H1 (cell line): ENCODE measurements around the gene LAMP5. TPM values are rescaled to one million over a fixed set of nuclear protein-coding genes. Genes with fewer than 3 reads are reported as not detected.

Experiments used
- CTCF ChIA-PET: fragments of 300-600 bp; sonication (Branson Sonifier 250); formaldehyde crosslinking; loops from one replicate; lab custom pipeline; 2021; ENCODE audit not compliant: partially characterized antibody; lab: Charles Lee
- POLR2A ChIA-PET: fragments of 300-600 bp; sonication (Branson Sonifier 250); formaldehyde crosslinking; loops from one replicate; lab custom pipeline; 2021; ENCODE audit warnings: inconsistent platforms; ENCODE audit not compliant: partially characterized antibody; lab: Charles Lee
- DNase-seq, 2 experiments: peaks; one replicate each; pipeline versions ENCODE4 v3.0.0 to v3.0.0-alpha.2; 2010 to 2022; ENCODE audit warnings: low spot score in 2 of 2, low read depth in 1 of 2, mixed read lengths in 1 of 2
- FAIRE-seq: peaks from 2 replicates; lab custom pipeline; 2011; peaks lifted over from hg19 to GRCh38; lab: Jason Lieb, UNC
- H2AFZ ChIP-seq: 2 replicates; pipeline ENCODE4 v1.8.1; 2012; ENCODE audit warnings: low read length, inconsistent platforms
- H2AK5ac ChIP-seq: 2 replicates; pipeline ENCODE4 v1.6.1; 2013; ENCODE audit warnings: low read depth, low read length
- H2BK120ac ChIP-seq: replicated peaks from 2 replicates; pipeline ENCODE3; 2013; ENCODE audit warnings: low read depth, low read length, inconsistent platforms
- H2BK12ac ChIP-seq: 2 replicates; pipeline ENCODE4 v1.6.1; 2013; ENCODE audit warnings: low read depth, low read length
- H2BK15ac ChIP-seq: 2 replicates; pipeline ENCODE4 v1.6.1; 2013; ENCODE audit warnings: low read length
- H2BK20ac ChIP-seq: 2 replicates; pipeline ENCODE4 v1.6.1; 2013; ENCODE audit warnings: low read length
- H2BK5ac ChIP-seq: 2 replicates; pipeline ENCODE4 v1.6.1; 2013; ENCODE audit warnings: low read depth, low read length
- H3K14ac ChIP-seq: 2 replicates; pipeline ENCODE4 v1.6.1; 2013; ENCODE audit warnings: inconsistent platforms; ENCODE audit not compliant: insufficient read length
- H3K18ac ChIP-seq: 2 replicates; pipeline ENCODE4 v1.6.1; 2013; ENCODE audit warnings: low read length; ENCODE audit errors: extremely low read depth
- H3K23ac ChIP-seq: 2 replicates; pipeline ENCODE4 v1.6.1; 2013; ENCODE audit warnings: inconsistent platforms; ENCODE audit not compliant: insufficient read length
- H3K23me2 ChIP-seq: 2 replicates; pipeline ENCODE4 v1.6.1; 2013; ENCODE audit warnings: low read depth, low read length
- H3K27ac ChIP-seq: 2 replicates; pipeline ENCODE4 v1.6.1; 2011; ENCODE audit warnings: low read depth, low read length, inconsistent platforms
- H3K27me3 ChIP-seq, 4 experiments: replicated peaks in 1 of 4; 1 replicate in 1 of 4; 2 replicates in 3 of 4; pipeline versions ENCODE4 v1.6.1 to v1.8.1; 2011 to 2013; ENCODE audit warnings: low read length in 3 of 4, mild to moderate bottlenecking in 3 of 4, inconsistent platforms in 2 of 4, mixed read lengths in 2 of 4, moderate library complexity in 1 of 4; ENCODE audit not compliant: control insufficient read depth in 3 of 4, insufficient read depth in 3 of 4; ENCODE audit errors: extremely low read depth in 1 of 4
- H3K36me3 ChIP-seq, 4 experiments: 2 replicates each; pipeline versions ENCODE4 v1.6.1 to v1.8.1; 2011 to 2013; ENCODE audit warnings: mild to moderate bottlenecking in 4 of 4, low read length in 3 of 4, moderate library complexity in 2 of 4, control low read depth in 1 of 4, inconsistent platforms in 1 of 4; ENCODE audit not compliant: insufficient read depth in 4 of 4, control insufficient read depth in 2 of 4
- H3K4ac ChIP-seq: replicated peaks from 2 replicates; pipeline ENCODE3; 2013; ENCODE audit warnings: low read length, low read depth, mixed read lengths, inconsistent platforms; ENCODE audit not compliant: insufficient read length
- H3K4me1 ChIP-seq, 4 experiments: replicated peaks in 1 of 4; 1 replicate in 1 of 4; 2 replicates in 3 of 4; pipeline versions ENCODE4 v1.6.1 to v1.8.1; 2011 to 2013; ENCODE audit warnings: low read length in 3 of 4, inconsistent platforms in 2 of 4, mixed read lengths in 1 of 4; ENCODE audit not compliant: insufficient read depth in 4 of 4, control insufficient read depth in 3 of 4
- H3K4me2 ChIP-seq, 2 experiments: 2 replicates each; pipeline versions ENCODE4 v1.6.1 to v1.8.1; 2011 to 2013; ENCODE audit warnings: low read depth in 2 of 2, low read length in 2 of 2, control low read depth in 1 of 2, inconsistent platforms in 1 of 2, mild to moderate bottlenecking in 1 of 2; ENCODE audit not compliant: insufficient read depth in 1 of 2
- H3K4me3 ChIP-seq, 4 experiments: fragments of 200-600, 300-600 bp in 1 of 4; sonication (generic), shearing (Covaris generic), sonication (Bioruptor Twin) in 1 of 4; 2 replicates each; pipeline versions ENCODE4 v1.5.1 to v1.8.1; 2011 to 2016; ENCODE audit warnings: low read length in 4 of 4, low read depth in 3 of 4, control low read depth in 2 of 4, inconsistent platforms in 2 of 4, mild to moderate bottlenecking in 2 of 4, mixed read lengths in 1 of 4, moderate library complexity in 1 of 4; ENCODE audit not compliant: insufficient read depth in 2 of 4; ENCODE audit errors: extremely low read depth in 1 of 4
- H3K56ac ChIP-seq: replicated peaks from 2 replicates; pipeline ENCODE3; 2013; ENCODE audit warnings: low read depth, mild to moderate bottlenecking, mixed read lengths, low read length, inconsistent platforms; ENCODE audit not compliant: insufficient read length
- H3K79me1 ChIP-seq: 2 replicates; pipeline ENCODE4 v1.6.1; 2013; ENCODE audit warnings: low read depth, low read length, control low read depth
- H3K79me2 ChIP-seq, 2 experiments: 2 replicates each; pipeline versions ENCODE4 v1.6.1 to v1.8.1; 2012 to 2013; ENCODE audit warnings: low read length in 2 of 2, mild to moderate bottlenecking in 2 of 2, inconsistent platforms in 1 of 2; ENCODE audit not compliant: insufficient read depth in 2 of 2, control insufficient read depth in 1 of 2
- H3K9ac ChIP-seq, 4 experiments: replicated peaks in 1 of 4; 1 replicate in 1 of 4; 2 replicates in 3 of 4; pipeline versions ENCODE4 v1.6.1 to v1.8.1; 2011 to 2013; ENCODE audit warnings: low read depth in 3 of 4, low read length in 3 of 4, control low read depth in 2 of 4, mild to moderate bottlenecking in 2 of 4, moderate library complexity in 2 of 4, inconsistent platforms in 1 of 4; ENCODE audit errors: extremely low read depth in 1 of 4
- H3K9me3 ChIP-seq, 2 experiments: 2 replicates each; pipeline versions ENCODE4 v1.6.1 to v1.8.1; 2012 to 2013; ENCODE audit warnings: mild to moderate bottlenecking in 2 of 2, moderate library complexity in 2 of 2, control low read depth in 1 of 2, inconsistent platforms in 1 of 2, low read depth in 1 of 2, low read length in 1 of 2, mixed read lengths in 1 of 2; ENCODE audit not compliant: insufficient read depth in 2 of 2
- H4K20me1 ChIP-seq, 2 experiments: replicated peaks in 1 of 2; 2 replicates each; pipeline versions ENCODE3 to v1.8.1; 2011 to 2013; ENCODE audit warnings: inconsistent platforms in 2 of 2, low read length in 2 of 2, mild to moderate bottlenecking in 1 of 2; ENCODE audit not compliant: insufficient read depth in 2 of 2, control insufficient read depth in 1 of 2
- H4K5ac ChIP-seq: 2 replicates; pipeline ENCODE4 v1.6.1; 2013; ENCODE audit warnings: low read length, low read depth, mixed read lengths, inconsistent platforms; ENCODE audit not compliant: insufficient read length
- H4K8ac ChIP-seq: 2 replicates; pipeline ENCODE4 v1.8.0; 2013; ENCODE audit warnings: mild to moderate bottlenecking, moderate library complexity, low read length, inconsistent platforms; ENCODE audit not compliant: insufficient read depth; ENCODE audit errors: extremely low read depth
- H4K91ac ChIP-seq: replicated peaks from 2 replicates; pipeline ENCODE3; 2013; ENCODE audit warnings: low read length, mixed read lengths, inconsistent platforms; ENCODE audit not compliant: insufficient read length
- BACH1 ChIP-seq: IDR thresholded peaks from 2 replicates; pipeline ENCODE4 v1.6.1; 2012; ENCODE audit warnings: low read length, improper control_type of control experiment
- CHD2 ChIP-seq: IDR thresholded peaks from 2 replicates; pipeline ENCODE4 v1.6.1; 2012; ENCODE audit warnings: low read length, improper control_type of control experiment
- EP300 ChIP-seq, 2 experiments: IDR thresholded peaks; 1 replicate in 1 of 2; 2 replicates in 1 of 2; pipeline ENCODE4 v1.6.1; 2011 to 2012; ENCODE audit warnings: low read depth in 2 of 2, low read length in 2 of 2, mild to moderate bottlenecking in 2 of 2, borderline replicate concordance in 1 of 2, inconsistent platforms in 1 of 2, moderate library complexity in 1 of 2
- GABPA ChIP-seq: IDR thresholded peaks from 2 replicates; pipeline ENCODE4 v1.6.1; 2011; ENCODE audit warnings: mild to moderate bottlenecking, low read length, moderate library complexity, borderline replicate concordance; ENCODE audit not compliant: insufficient read depth
- GTF2F1 ChIP-seq: IDR thresholded peaks from 2 replicates; pipeline ENCODE4 v1.6.1; 2012; ENCODE audit warnings: low read depth, low read length, improper control_type of control experiment, borderline replicate concordance
- KDM4A ChIP-seq: IDR thresholded peaks from one replicate; pipeline ENCODE4 v1.7.1; 2012; ENCODE audit warnings: low read depth, mild to moderate bottlenecking, moderate library complexity, low read length, inconsistent platforms; ENCODE audit not compliant: severe bottlenecking
- MAX ChIP-seq: IDR thresholded peaks from 2 replicates; pipeline ENCODE4 v1.6.1; 2012; ENCODE audit warnings: inconsistent platforms
- SAP30 ChIP-seq: fragments of 300-600 bp; sonication (generic); IDR thresholded peaks from 2 replicates; pipeline ENCODE4 v1.7.1; 2012; ENCODE audit warnings: low read length, moderate library complexity, mild to moderate bottlenecking, inconsistent platforms; ENCODE audit not compliant: insufficient read depth, insufficient replicate concordance
- SP2 ChIP-seq: IDR thresholded peaks from 2 replicates; pipeline ENCODE4 v1.6.1; 2012; ENCODE audit warnings: mild to moderate bottlenecking, low read length, inconsistent platforms
- TAF7 ChIP-seq: optimal IDR thresholded peaks from 2 replicates; pipeline ENCODE3; 2011; ENCODE audit warnings: low read depth, mild to moderate bottlenecking, inconsistent platforms, low read length, moderate library complexity, borderline replicate concordance
- TEAD4 ChIP-seq: IDR thresholded peaks from 2 replicates; pipeline ENCODE4 v1.6.1; 2012; ENCODE audit warnings: low read depth, low read length, inconsistent platforms, mixed read lengths
- WGBS, 2 experiments: shearing (Covaris generic) in 1 of 2; methylation state at CpG; one replicate each; pipeline versions ENCODE4 v1.1.6 to v1.1.7; 2013 to 2015; ENCODE audit warnings: low lambda C conversion rate in 2 of 2, mixed read lengths in 2 of 2, inconsistent platforms in 1 of 2, low coverage in 1 of 2, missing lambda C conversion rate in 1 of 2; ENCODE audit not compliant: insufficient replicate concordance in 2 of 2, insufficient coverage in 1 of 2, insufficient read length in 1 of 2; ENCODE audit errors: extremely low coverage in 1 of 2, missing lambda C conversion rate in 1 of 2; 5-methylcytosine and 5-hydroxymethylcytosine counted together
- polyA plus RNA-seq, 7 experiments: library from polyadenylated mRNA; depleted of rRNA in 3 of 7; stranded (reverse) in 5 of 7; unstranded in 2 of 7; fragments of >200 nt in 5 of 7; fragments of 200-250 nt in 2 of 7; gene quantifications; 1 replicate in 5 of 7; 2 replicates in 1 of 7; 4 replicates in 1 of 7; pipeline versions ENCODE4 v1.2.1 to v1.2.3, GENCODE V29; 2011 to 2013; ENCODE audit warnings: missing spikeins in 2 of 7, mixed read lengths in 2 of 7
- total RNA-seq: library from RNA; stranded (reverse); fragmentation: NEBNext Ultra II Directional; extraction: Animal tissue kit (Norgen Biotek cat#: 25700); gene quantifications from 2 replicates; pipeline ENCODE4 v1.2.1, GENCODE V29; 2021
- TF ChIP-seq, protein P1 (sequence below): IDR thresholded peaks from 2 replicates; pipeline ENCODE4 v1.6.1; 2011; ENCODE audit warnings: low read length, improper control_type of control experiment

Gene LAMP5
- total and polyA plus RNA-seq, 2 of the 8 experiments (the other 6 are each of a cell fraction or from before 2014, with no cell fraction given): 0.22 to 1.9 TPM

DNA sequence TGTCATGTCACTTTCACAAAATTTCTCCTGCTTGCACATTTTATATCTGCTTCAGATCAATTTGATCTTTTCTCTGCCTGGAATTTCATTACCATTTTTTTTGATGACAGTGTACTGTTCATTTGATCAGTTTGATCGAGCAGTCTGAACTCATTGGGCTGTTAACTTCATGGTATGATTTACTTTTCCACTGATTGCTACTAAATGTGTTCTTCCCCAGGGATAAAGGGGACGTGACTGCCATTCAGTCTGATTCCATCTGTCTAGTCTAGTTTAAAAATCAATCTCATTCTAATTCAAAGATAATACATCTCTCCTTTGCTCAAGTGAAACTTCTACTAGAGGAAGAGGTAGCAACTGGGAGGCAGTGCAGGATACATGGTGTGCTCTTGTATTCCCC is 21.1 kb downstream of the LAMP5 start:
- Histone ChIP-seq H3K79me1 (no peaks in the 10 kb centered on the region), H3K18ac (no peak overlapping the region), H3K79me2 (no peaks in the 10 kb centered on the region), H3K4me3 (no peak overlapping the region), H3K14ac (no peak overlapping the region), H3K27ac (no peak overlapping the region), H2BK120ac (no peak overlapping the region), H3K23me2 (no peaks in the 10 kb centered on the region), H4K20me1 (no peaks in the 10 kb centered on the region), H2AK5ac (no peak overlapping the region), H2BK15ac (no peak overlapping the region), H3K27me3 (no peaks in the 10 kb centered on the region), H3K4ac (no peak overlapping the region), H3K23ac (no peak overlapping the region), H3K36me3 (no peaks in the 10 kb centered on the region), H3K4me2 (no peak overlapping the region), H4K8ac (no peak overlapping the region), H2BK5ac (no peak overlapping the region), H3K4me1 (peaks cover 0 to 3% (median 0%) of the 10 kb centered on the region in 4 experiments; a peak in 1 of 7 replicates), H3K9ac (no peak overlapping the region), H4K5ac (no peak overlapping the region), H4K91ac (no peak overlapping the region), H2BK12ac (no peak overlapping the region), H3K56ac (no peak overlapping the region), H2AFZ (no peak overlapping the region), H3K9me3 (peaks cover 0 to 2% of the 10 kb centered on the region in 2 experiments; a peak in 1 of 4 replicates), H2BK20ac (no peak overlapping the region)
- 96% methylated on average over 2 of the region's 2 CpGs; no CpG with 5 or more reads in 1 of the 2 experiments for WGBS, 2 experiments
- FAIRE-seq: no peak
- ChIA-PET CTCF (interaction anchor here (1.5 to 3.8 kb wide), 2 partner anchors 8 to 34 kb away, joined by 3 to 15 read pairs; no protein-coding TSS in a partner anchor), POLR2A (no interaction called here)
- no peak for DNase-seq
- TF ChIP-seq SP2 (no peak), TEAD4 (no peak), GTF2F1 (no peak), BACH1 (no peak), GABPA (no peak), CHD2 (no peak), SAP30 (no peak), TAF7 (no peak), KDM4A (no peak), MAX (no peak), EP300 (IDR thresholded peaks at IDR 0.05; ENCODE audit: borderline replicate concordance in 1 of 2, low read depth in 2 of 2, low read length in 2 of 2) (no peak)
- TF ChIP-seq, protein P1, sequence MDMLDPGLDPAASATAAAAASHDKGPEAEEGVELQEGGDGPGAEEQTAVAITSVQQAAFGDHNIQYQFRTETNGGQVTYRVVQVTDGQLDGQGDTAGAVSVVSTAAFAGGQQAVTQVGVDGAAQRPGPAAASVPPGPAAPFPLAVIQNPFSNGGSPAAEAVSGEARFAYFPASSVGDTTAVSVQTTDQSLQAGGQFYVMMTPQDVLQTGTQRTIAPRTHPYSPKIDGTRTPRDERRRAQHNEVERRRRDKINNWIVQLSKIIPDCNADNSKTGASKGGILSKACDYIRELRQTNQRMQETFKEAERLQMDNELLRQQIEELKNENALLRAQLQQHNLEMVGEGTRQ: no peak
